NCI-H2196 (cell line): Measurements from ENCODE around the gene DPY19L2.
A peak's percentile ranks its signal among the peaks of the same experiment; 100 is the strongest.
"Not testable (repeated sequence)": the region's sequence is repeated elsewhere in the genome, so short reads cannot be mapped to it uniquely, and the experiment has no call there.

Experiments used
- DNase-seq: peaks from one replicate; lab custom pipeline; 2025; ENCODE audit not compliant: unreplicated experiment; lab: John Stamatoyannopoulos, UW

DPY19L2 gene

GRCh38 chr12:63668800-63669365 lies 590 bp upstream of the DPY19L2 start:
- DNase-seq: peak; percentile 53

GRCh38 chr12:63663005-63663404 lies 5.3 kb downstream of the DPY19L2 start:
- not testable (repeated sequence) for DNase-seq

- not testable (repeated sequence) for DNase-seq
Observed at GRCh38 chr12:63658501-63658900, 9.8 kb downstream of the DPY19L2 start.

- not testable (repeated sequence) for DNase-seq
Observed at GRCh38 chr12:63656407-63656806, 11.9 kb downstream of the DPY19L2 start.

GRCh38 chr12:63655543-63656257 lies 12.6 kb downstream of the DPY19L2 start:
- not testable (repeated sequence) for DNase-seq

GRCh38 chr12:63654481-63654880 lies 13.8 kb downstream of the DPY19L2 start:
- not testable (repeated sequence) for DNase-seq

- not testable (repeated sequence) for DNase-seq
Observed at GRCh38 chr12:63649517-63649916, 18.8 kb downstream of the DPY19L2 start.

- peak; percentile 45 for DNase-seq
Observed at GRCh38 chr12:63643381-63644140, 24.7 kb downstream of the DPY19L2 start.

- DNase-seq: not testable (repeated sequence)
Observed at GRCh38 chr12:63624258-63624657, 44.0 kb downstream of the DPY19L2 start.

- not testable (repeated sequence) for DNase-seq
Observed at GRCh38 chr12:63615544-63615943, 52.7 kb downstream of the DPY19L2 start.

GRCh38 chr12:63611285-63611684 lies 57.0 kb downstream of the DPY19L2 start:
- DNase-seq: not testable (repeated sequence)

- not testable (repeated sequence) for DNase-seq
Observed at GRCh38 chr12:63609281-63609680, 59.0 kb downstream of the DPY19L2 start.

- DNase-seq: not testable (repeated sequence)
Observed at GRCh38 chr12:63604985-63605384, 63.3 kb downstream of the DPY19L2 start.

- not testable (repeated sequence) for DNase-seq
Observed at GRCh38 chr12:63594828-63595227, 73.5 kb downstream of the DPY19L2 start.

- not testable (repeated sequence) for DNase-seq
Observed at GRCh38 chr12:63584426-63584825, 83.9 kb downstream of the DPY19L2 start.

GRCh38 chr12:63583289-63583688 lies 85.0 kb downstream of the DPY19L2 start:
- not testable (repeated sequence) for DNase-seq

- DNase-seq: not testable (repeated sequence)
Observed at GRCh38 chr12:63577631-63578030, 90.7 kb downstream of the DPY19L2 start.

GRCh38 chr12:63572038-63572437 lies 96.3 kb downstream of the DPY19L2 start:
- DNase-seq: not testable (repeated sequence)

- not testable (repeated sequence) for DNase-seq
Observed at GRCh38 chr12:63558445-63558844, 109.8 kb downstream of the DPY19L2 start.

- DNase-seq: not testable (repeated sequence)
Observed at GRCh38 chr12:63551397-63551796, 116.9 kb downstream of the DPY19L2 start.

- not testable (repeated sequence) for DNase-seq
Observed at GRCh38 chr12:63549034-63549433, 119.3 kb downstream of the DPY19L2 start.
